Measurements from ENCODE around the gene CNNM3.

DNA sequence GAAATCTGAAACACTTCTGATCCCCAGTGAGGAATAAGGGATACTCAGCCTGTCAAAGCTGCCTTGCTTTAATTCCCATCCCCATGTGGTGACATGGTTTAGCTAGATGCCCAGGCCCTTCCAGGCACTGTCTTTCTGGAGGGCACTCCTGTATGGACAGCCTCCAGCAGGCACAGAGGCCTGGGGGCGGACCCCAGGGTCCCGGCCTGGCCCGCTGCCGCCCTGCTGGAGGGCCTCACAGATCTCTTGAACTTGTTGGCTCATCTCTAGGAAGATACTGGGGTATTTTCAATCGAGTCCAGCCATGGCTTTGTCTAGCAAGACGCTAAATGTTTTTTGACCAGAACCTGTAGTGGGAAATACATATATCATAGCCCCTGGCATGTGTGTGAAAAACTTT lies 21.0 kb upstream of the CNNM3 start:
- TF ChIP-seq, protein P1, sequence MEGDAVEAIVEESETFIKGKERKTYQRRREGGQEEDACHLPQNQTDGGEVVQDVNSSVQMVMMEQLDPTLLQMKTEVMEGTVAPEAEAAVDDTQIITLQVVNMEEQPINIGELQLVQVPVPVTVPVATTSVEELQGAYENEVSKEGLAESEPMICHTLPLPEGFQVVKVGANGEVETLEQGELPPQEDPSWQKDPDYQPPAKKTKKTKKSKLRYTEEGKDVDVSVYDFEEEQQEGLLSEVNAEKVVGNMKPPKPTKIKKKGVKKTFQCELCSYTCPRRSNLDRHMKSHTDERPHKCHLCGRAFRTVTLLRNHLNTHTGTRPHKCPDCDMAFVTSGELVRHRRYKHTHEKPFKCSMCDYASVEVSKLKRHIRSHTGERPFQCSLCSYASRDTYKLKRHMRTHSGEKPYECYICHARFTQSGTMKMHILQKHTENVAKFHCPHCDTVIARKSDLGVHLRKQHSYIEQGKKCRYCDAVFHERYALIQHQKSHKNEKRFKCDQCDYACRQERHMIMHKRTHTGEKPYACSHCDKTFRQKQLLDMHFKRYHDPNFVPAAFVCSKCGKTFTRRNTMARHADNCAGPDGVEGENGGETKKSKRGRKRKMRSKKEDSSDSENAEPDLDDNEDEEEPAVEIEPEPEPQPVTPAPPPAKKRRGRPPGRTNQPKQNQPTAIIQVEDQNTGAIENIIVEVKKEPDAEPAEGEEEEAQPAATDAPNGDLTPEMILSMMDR (conservative IDR thresholded peaks at IDR 0.05) = no peak
- TF ChIP-seq ZFX (IDR thresholded peaks at IDR 0.05) = no peak

Measured in C4-2B (cell line).